Testis (tissue), 3 donors: Measurements from ENCODE around the gene SMAD4. TPM values are rescaled to one million over a fixed set of nuclear protein-coding genes. Genes with fewer than 3 reads are reported as not detected.

ENCODE experiments used
- DNase-seq: peaks from one replicate; pipeline ENCODE4 v3.0.0-alpha.2; 2019
- H3K27ac ChIP-seq, 2 donors: fragments of 200-600 bp; sonication (generic); one replicate each; pipeline ENCODE4 v1.5.1; 2019
- H3K27me3 ChIP-seq: fragments of 200-600 bp; sonication (generic); one replicate; pipeline ENCODE4 v1.5.1; 2019
- H3K36me3 ChIP-seq: fragments of 200-600 bp; sonication (generic); one replicate; pipeline ENCODE4 v1.5.1; 2017; ENCODE audit warnings: low read depth; ENCODE audit errors: missing control alignments
- H3K4me1 ChIP-seq: fragments of 200-600 bp; sonication (generic); one replicate; pipeline ENCODE4 v1.5.1; 2019
- H3K4me3 ChIP-seq, 2 donors: fragments of 200-600 bp; sonication (generic); one replicate each; pipeline ENCODE4 v1.5.1; 2017 to 2019
- H3K9me3 ChIP-seq: fragments of 200-600 bp; sonication (generic); one replicate; pipeline ENCODE4 v1.5.1; 2017
- CTCF ChIP-seq, 3 experiments: fragments of 450-650 bp in 2 of 3; fragments of 200-600 bp in 1 of 3; sonication (generic) in 1 of 3; IDR thresholded peaks; one replicate each; pipeline ENCODE4 v1.5.1; 2016 to 2019; ENCODE audit warnings: antibody characterized with exemption in 3 of 3, mild to moderate bottlenecking in 2 of 3, moderate library complexity in 1 of 3
- POLR2A ChIP-seq: fragments of 450-650 bp; IDR thresholded peaks from one replicate; pipeline ENCODE4 v1.6.1; 2017; ENCODE audit warnings: antibody characterized with exemption, mild to moderate bottlenecking, moderate library complexity
- WGBS, 2 donors: methylation state at CpG; one replicate each; pipeline ENCODE4 v1.1.5; 2018; 5-methylcytosine and 5-hydroxymethylcytosine counted together
- intact Hi-C: fragments of 100-400 bp; cut with DNase I; formaldehyde crosslinking; loops from one replicate; pipeline ENCODE4 v1.15.1; 2023; ENCODE audit warnings: low total_unique reads
- polyA plus RNA-seq: library from polyadenylated mRNA; stranded (reverse); fragments of 350-450 nt; fragmentation: Illumina TruSeq; extraction: RNeasy Lipid Tissue Mini Kit (QIAGEN cat#74804); gene quantifications from one replicate; pipeline ENCODE4 v1.2.3, GENCODE V29; 2014; ENCODE audit warnings: low read depth, low replicate concordance; ENCODE audit not compliant: insufficient read depth
- total RNA-seq, 2 donors: library from RNA; depleted of rRNA; stranded (reverse); fragments of >200 nt; gene quantifications; one replicate each; pipeline ENCODE4 v1.2.3, GENCODE V29; 2016

SMAD4 gene
- total and polyA plus RNA-seq, 3 donors from 2014 or later: 91.0 to 270 (median 198) TPM

- no peaks in the 10 kb centered on the region for H3K9me3 ChIP-seq
- whole genome bisulfite sequencing, 2 donors: 93 to 98% methylated on average over 8 to 30 of the region's 33 CpGs
- no peaks in the 10 kb centered on the region for H3K36me3 ChIP-seq
- intact Hi-C loops: no loop called here
- no peak for DNase-seq
- H3K27ac ChIP-seq: no peak overlapping the region
- H3K27me3 ChIP-seq: no peaks in the 10 kb centered on the region
- no peak for TF ChIP-seq CTCF (IDR thresholded peaks at IDR 0.05)
- TF ChIP-seq POLR2A: no peak
- H3K4me3 ChIP-seq: no peak overlapping the region
- no peaks in the 10 kb centered on the region for H3K4me1 ChIP-seq
These were observed 91.0 kb downstream of the SMAD4 start for GRCh38 chr18:51120809-51121596.

GRCh38 chr18:51121597-51121857 lies 91.5 kb downstream of the SMAD4 start:
- no peak for TF ChIP-seq POLR2A
- no peak for TF ChIP-seq CTCF (IDR thresholded peaks at IDR 0.05)
- no peak overlapping the region for H3K4me3 ChIP-seq
- 89 to 96% methylated on average over 4 of the region's 4 CpGs for WGBS, 2 donors
- H3K27ac ChIP-seq: no peak overlapping the region
- H3K27me3 ChIP-seq: no peaks in the 10 kb centered on the region
- DNase-seq: no peak
- intact Hi-C loops: no loop called here
- no peaks in the 10 kb centered on the region for H3K36me3 ChIP-seq
- H3K4me1 ChIP-seq: no peaks in the 10 kb centered on the region
- H3K9me3 ChIP-seq: no peaks in the 10 kb centered on the region

- H3K36me3 ChIP-seq: no peaks in the 10 kb centered on the region
- 73 to 90% methylated on average over 19 of the region's 19 CpGs for WGBS, 2 donors
- TF ChIP-seq CTCF (IDR thresholded peaks at IDR 0.05) (no peak), POLR2A (no peak)
- intact Hi-C loops: no loop called here
- H3K27ac ChIP-seq: no peak overlapping the region
- no peaks in the 10 kb centered on the region for H3K9me3 ChIP-seq
- no peaks in the 10 kb centered on the region for H3K27me3 ChIP-seq
- H3K4me1 ChIP-seq: no peaks in the 10 kb centered on the region
- no peak for DNase-seq
- no peak overlapping the region for H3K4me3 ChIP-seq
These were observed 92.4 kb downstream of the SMAD4 start for GRCh38 chr18:51122266-51123045.

GRCh38 chr18:51123046-51123395 lies 93.0 kb downstream of the SMAD4 start:
- 73% methylated on average over 7 of the region's 7 CpGs for WGBS, 2 donors
- Histone ChIP-seq H3K4me1 (no peaks in the 10 kb centered on the region), H3K9me3 (no peaks in the 10 kb centered on the region), H3K36me3 (no peaks in the 10 kb centered on the region), H3K4me3 (no peak overlapping the region), H3K27ac (no peak overlapping the region), H3K27me3 (no peaks in the 10 kb centered on the region)
- intact Hi-C loops: no loop called here
- DNase-seq: no peak
- TF ChIP-seq CTCF (IDR thresholded peaks at IDR 0.05) (no peak), POLR2A (no peak)
